HG03025 (cell line): ENCODE data around the gene DENND6B.
"Not testable (repeated sequence)": the region's sequence is repeated elsewhere in the genome, so short reads cannot be mapped to it uniquely, and the experiment has no call there.

Experiments used
- ATAC-seq: cut with Tn5 transposase; IDR thresholded peaks from one replicate; pipeline ENCODE4 v1.9.1; 2021; ENCODE audit warnings: mild to moderate bottlenecking, moderate library complexity; ENCODE audit not compliant: unreplicated experiment, low FRiP score

Gene DENND6B

DNA sequence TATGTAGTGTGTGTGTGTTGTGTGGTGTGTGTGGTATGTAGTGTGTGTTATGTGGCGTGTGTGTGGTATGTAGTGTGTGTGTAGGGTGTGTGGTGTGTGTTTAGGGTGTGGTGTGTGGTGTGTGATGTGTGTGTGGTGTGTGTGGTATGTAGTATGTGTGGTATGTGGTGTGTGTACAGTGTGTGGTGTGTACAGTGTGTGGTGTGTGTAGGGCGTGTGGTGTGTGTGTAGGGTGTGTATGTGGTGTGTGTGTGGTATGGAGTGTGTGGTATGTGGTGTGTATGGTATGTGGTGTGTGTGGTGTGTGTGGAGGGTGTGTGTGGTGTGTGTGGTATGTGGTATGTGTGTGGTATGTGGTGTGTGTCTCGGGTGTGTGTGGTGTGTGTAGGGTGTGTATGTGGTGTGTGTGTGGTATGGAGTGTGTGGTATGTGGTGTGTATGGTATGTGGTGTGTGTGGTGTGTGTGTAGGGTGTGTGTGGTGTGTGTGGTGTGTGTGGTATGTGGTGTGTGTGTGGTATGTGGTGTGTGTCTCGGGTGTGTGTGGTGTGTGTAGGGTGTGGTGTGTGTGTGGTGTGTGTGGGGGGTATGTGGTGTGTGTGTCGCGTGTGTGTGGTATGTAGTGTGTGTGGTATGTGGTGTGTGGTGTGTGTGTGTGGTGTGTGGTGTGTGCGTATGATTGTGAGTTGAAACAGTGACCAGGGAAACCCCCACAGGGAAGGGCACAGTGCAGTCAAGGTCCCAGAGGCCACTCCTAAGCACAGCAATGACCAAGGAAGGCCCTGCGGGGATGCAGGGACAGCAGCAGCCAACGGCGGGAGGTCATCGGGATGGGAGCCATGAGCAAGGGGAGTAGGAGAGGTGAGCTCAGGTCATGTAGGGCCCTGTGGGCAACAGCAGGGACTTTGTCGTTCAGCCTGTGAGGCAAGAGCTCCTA lies 13.4 kb upstream of the DENND6B start:
- no peak for ATAC-seq

DNA sequence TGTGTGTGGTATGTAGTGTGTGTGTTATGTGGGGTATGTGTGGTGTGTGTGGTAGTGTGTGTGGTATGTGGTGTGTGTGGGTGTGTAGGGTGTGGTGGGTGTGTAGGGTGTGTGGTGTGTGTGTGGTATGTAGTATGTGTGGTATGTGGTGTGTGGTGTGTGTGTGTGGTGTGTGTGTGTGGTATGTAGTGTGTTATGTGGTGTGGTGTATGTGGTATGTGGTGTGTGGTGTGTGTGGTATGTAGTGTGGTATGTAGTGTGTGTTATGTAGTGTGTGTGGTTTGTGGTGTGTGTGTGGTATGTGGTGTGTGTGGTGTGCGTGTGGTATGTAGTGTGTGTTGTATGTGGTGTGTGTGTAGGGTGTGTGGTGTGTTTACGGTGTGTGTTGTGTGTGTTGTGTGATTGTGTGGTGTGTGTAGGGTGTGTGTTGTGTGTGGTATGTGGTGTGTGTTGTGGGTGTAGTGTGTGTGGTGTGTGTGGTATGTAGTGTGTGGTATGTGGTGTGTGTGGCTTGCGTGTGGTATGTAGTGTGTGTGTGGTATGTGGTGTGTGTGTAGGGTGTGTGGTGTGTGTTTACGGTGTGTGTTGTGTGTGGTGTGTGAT lies 12.1 kb upstream of the DENND6B start:
- ATAC-seq, result no peak

DNA sequence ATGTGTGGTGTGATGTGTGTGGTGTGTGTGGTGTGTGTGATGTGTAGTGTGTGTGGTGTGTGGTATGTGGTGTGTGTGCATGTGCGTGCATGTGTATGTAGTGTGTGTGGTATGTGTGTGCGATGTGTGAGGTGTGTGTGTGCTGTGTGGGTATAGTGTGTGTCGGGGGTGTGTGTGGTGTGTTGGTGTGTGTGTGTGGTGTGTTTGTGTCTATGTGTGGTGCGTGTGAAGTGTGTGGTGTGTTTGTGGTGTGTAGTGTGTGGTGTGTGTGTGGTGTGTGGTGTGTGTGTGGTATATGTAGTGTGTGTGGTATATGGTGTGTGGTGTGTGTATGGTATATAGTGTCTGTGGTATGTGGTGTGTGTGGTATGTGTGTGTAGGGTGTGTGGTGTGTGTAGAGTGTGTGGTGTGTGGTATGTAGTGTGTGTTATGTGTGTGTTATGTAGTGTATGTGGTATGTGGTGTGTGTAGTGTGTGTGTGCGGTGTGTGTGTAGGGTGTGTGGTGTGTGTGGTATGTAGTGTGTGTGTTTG lies 11.3 kb upstream of the DENND6B start:
- no peak for ATAC-seq

GRCh38 chr22:50337262-50338041 lies 10.6 kb upstream of the DENND6B start:
- ATAC-seq, result no peak

DNA sequence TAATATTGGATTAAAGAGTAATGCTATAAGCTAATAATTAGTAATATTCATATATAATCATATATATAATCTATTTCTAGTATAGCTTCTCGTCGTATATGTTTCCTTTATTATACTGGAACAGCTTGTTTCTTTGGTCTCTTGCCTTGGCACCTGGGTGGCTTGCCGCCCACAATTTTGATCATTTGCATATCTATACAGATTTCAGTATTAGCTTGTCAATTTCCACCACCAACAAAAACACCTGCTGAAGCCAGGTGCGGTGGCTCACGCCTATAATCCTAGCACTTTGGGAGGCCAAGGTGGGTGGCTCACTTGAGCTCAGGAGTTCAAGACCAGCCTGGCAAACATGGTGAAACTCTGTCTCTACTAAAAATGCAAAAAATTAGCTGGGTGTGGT lies 7.6 kb upstream of the DENND6B start:
- ATAC-seq, result not testable (repeated sequence)

GRCh38 chr22:50329236-50329635 lies 2.4 kb upstream of the DENND6B start:
- no peak for ATAC-seq

DNA sequence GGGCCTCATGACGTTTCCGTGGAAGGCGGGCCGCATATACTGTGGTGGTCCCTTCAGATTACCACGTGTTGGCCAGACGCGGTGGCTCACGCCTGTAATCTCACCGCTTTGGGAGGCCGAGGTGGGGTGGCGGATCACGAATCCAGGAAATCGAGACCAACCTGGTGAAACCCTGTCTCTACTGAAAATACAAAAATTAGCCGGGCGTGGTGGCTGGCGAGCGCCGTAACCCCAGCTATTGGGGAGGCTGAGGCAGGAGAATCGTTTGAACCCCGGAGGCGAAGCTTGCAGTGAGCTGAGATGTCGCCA lies 853 bp upstream of the DENND6B start:
- ATAC-seq, result no peak

DNA sequence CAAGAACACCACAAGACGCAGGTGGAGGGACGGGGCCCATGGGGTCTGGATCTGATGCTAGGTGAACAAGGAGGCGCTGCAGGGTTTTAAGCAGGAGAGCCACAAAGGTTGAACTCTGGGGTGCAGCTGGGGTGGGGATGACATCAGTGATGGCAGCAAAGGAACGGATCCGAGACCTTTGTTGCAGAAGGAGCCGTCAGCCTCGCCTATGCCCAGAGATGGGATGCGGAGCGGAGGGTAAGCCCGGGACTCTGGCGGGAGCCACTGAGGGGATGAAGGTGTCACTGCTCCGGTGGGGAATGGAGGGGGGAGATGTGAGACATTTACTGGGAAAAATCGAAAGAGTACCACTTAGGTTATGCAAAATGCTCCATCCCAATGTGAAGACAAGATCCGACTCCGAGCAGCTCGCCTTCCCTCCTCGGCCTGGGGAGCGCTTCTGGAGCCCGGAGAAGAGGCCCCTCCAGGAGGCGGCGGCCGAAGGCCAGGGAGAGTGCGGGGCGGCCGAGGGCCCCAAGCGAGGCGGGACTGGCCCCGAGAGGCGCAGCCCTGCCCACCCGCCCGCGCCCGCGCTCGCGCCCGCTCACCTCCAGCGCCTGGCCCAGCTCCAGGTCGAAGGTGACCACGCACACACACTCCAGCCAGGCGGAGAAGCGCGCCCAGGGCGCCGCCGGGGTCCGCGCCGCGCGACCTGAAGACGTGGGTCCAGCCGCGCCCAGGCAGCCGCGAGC lies 422 bp downstream of the DENND6B start:
- ATAC-seq, result no peak

DNA sequence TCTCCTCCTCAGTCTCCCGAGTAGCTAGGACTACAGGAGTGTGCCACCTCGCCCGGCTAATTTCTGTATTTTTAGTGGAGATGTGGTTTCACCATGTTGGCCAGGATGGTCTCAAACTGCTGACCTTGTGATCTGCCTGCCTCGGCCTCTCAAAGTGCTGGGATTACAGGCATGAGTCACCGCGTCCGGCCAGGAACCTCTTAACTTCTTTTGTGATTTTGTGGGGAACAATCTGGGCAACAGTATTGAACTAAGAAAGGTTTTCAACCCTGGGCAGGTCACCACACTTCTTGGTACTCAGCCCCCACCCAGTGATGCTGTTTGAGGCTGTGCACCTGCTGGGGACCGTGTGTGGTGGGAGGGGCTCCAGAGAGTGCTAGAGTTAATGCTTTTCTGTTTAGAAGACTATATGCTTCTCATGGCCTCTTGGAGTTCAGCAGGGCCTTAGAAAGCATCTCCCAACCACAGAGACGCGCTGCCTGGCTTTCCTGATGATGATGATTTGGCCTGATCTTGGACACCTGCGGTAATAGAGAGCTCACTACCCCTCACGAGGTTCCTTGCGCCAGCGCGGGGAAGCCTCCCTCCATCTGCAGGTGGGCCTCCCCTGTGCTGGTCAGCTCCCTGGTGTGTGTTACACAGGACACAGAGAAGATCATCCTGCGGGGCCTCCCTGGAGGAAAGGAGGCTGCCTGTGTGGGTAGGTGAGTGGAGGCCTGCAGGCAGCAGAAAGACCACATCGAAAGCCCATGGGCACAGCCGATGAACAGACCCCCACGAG lies 1.2 kb downstream of the DENND6B start:
- ATAC-seq, result no peak

DNA sequence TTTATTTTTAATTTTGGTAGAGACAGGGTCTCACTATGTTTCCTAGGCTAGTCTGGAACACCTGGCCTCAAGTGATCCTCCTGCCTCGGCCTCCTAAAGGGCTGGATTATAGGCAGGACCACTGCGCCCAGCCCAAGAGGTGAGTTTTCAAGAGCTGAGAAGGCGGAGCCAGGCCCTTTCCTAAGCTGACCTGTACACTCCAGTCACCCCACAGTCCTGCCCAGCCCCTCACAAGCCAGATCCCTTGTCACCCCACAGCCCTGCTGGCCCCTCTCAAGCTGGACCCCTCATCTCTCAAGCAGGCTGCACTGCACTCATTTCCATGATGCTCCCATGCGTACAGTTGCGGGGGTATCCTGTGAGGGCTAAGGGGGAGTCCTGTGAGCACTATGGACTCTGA lies 2.9 kb downstream of the DENND6B start:
- no peak for ATAC-seq

- not testable (repeated sequence) for ATAC-seq
Observed at GRCh38 chr22:50322382-50323104, 4.3 kb downstream of the DENND6B start.

- no peak for ATAC-seq
Observed at GRCh38 chr22:50320671-50321325, 6.0 kb downstream of the DENND6B start.

GRCh38 chr22:50320116-50320515 lies 6.7 kb downstream of the DENND6B start:
- no peak for ATAC-seq

DNA sequence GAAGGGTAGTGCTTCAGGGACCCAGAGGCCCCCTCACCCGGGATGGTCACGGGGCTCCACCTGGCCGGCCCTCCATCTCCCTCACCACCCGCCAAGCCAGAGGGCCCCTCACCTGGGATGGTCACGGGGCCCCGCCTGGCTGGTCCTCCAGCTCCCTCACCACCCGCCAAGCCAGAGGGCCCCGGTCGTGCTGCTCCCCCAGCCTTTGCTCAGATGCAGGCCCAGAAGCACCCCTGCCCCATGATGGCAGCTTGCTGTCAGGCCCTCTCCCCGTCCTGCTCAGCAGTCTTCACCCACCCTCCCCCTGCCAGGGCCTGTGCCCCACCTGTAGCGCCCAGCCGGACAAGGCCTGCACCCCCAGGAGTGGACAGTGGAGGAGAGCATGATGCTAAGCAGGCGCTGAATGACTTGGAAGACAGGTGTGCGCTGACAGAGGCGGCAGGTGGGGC lies 7.3 kb downstream of the DENND6B start:
- ATAC-seq, result no peak

GRCh38 chr22:50318698-50319411 lies 8.0 kb downstream of the DENND6B start:
- no peak for ATAC-seq

DNA sequence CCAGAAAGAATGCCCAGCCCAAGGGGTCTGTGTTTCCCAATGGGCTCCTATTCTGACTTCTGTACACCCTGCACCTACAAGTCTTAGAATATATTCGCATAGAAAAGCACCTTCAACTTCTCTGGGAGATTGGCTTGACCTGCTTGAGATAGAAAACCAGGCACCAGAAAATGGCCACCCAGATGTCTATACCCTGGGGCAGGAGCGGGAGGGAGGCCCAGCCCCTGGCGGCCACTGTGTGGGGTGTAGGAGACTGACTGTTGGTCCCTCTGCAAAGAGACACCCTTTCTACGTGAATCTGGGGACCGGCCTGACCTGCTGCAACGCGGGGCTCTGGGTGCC lies 8.5 kb downstream of the DENND6B start:
- no peak for ATAC-seq

DNA sequence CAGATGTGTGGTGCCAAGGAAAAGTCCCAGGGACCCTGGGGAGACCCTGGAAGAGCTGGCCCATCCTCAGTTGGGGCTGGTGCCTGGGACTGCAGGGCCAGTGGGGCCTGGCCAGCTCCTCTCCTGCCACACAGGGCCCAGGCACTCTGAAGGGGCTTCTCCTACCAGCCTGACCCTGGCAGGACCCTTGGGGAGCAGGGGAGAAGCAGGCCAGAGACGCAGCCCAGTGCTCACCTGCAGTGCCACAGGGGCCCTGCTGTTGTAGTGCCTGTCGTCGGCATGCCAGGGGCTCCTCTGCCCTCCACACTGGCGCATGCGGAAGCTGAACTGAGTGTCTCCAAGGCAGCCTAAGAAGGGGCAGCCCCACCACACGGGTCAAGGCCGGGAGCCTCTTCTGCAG lies 9.1 kb downstream of the DENND6B start:
- ATAC-seq, result no peak

DNA sequence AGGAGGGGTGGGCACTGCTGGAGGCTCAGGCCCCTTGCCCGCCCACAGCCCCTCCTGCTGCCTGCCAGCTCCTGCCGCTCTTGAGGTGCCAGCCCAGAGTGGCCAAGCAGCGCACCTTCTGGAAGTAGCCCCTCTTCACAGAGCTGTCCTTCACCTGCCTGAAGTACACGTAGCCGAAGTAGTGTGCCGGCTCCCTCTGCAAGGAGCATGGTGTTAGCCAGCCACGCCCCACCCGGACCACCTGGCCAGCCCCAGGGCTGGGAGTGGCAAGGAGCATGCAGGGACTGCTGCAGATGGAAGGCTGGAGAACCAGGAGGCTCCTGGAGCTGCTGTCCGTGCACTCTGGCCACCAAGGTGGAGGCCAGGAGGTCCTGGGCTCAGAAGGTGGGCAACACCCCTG lies 9.6 kb downstream of the DENND6B start:
- ATAC-seq, result no peak
